ENCODE data around the gene NOTCH4.
"Not testable (repeated sequence)": the region's sequence is repeated elsewhere in the genome, so short reads cannot be mapped to it uniquely, and the experiment has no call there.

Gene NOTCH4

DNA sequence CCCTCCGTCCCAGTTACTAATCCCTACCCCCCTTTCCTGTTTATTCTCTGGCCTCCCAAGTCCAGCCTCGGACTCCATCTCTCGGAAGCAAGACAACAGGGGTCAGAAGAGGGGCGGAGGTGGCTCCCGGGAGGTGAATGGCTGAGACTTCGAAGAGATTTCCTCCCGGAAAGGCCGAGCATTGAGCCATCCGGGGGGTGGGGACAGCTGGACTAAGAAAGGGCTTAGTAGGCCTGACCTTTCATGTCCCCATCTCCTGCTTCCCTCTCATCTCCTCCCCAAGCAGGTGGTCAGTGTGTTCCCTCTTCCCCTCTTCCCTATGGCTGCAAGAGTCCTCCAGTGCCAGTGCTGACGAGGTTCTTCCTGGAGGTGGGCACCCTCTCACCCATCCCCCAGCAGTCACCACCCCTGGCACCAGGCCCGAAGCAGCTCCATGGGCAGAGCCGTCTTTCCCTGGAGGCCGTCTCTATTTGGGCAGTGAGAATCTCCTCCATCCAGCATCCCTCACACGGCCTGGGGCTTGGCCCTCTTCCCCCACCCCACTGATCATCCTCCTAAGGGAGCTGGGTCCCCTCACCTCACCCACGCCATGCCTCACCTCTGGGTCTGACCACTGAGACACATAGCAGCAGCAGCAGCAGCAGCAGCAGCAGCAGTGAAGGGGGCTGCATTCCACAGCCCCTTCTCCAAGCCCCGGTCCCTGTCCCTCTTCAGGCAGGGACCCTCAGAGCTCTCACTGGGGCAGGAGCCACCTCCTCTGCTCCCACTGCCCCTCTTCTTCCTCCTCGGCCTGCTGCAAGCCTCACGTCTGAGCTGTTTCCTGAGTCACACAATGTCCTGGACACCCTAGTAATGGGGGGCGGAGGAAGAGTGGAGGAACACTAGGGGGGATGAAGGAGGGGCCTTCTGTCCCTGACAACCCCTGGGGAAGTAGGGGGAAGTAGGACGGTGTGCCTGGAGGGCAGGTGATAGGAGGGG lies at the start of gene NOTCH4:
Gene NOTCH4 (minus strand): TSS at position 810 of the 978 bp plus-strand sequence. CDS start 139 bp downstream, at position 671.
- no peak for DNase-seq (ENCODE audit: low read depth in 2 of 2)

- DNase-seq (ENCODE audit: low read depth in 2 of 2), result no peak
Measured at GRCh38 chr6:32271429-32271828, 47.6 kb upstream of the NOTCH4 start.

DNA sequence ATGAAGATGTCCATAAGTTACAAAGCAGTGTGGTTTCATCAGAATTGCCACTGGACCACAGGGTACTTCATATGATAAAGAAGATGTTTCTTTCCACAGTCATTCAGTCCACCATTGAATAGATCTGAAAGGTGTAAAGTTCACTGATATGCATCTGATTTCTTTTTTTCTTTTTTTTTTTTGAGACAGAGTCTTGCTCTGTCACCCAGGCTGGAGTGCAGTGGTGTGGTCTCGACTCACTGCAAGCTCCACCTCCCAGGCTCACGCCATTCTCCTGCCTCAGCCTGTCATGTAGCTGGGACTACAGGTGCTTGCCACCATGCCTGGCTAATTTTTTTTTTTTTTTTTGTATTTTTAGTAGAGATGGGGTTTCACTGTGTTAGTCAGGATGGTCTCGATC lies 44.6 kb upstream of the NOTCH4 start:
- not testable (repeated sequence) for DNase-seq (ENCODE audit: low read depth in 2 of 2)

GRCh38 chr6:32267035-32267434 lies 43.2 kb upstream of the NOTCH4 start:
- no peak for DNase-seq (ENCODE audit: low read depth in 2 of 2)

- not testable (repeated sequence) for DNase-seq (ENCODE audit: low read depth in 2 of 2)
Measured at GRCh38 chr6:32257262-32257661, 33.4 kb upstream of the NOTCH4 start.

DNA sequence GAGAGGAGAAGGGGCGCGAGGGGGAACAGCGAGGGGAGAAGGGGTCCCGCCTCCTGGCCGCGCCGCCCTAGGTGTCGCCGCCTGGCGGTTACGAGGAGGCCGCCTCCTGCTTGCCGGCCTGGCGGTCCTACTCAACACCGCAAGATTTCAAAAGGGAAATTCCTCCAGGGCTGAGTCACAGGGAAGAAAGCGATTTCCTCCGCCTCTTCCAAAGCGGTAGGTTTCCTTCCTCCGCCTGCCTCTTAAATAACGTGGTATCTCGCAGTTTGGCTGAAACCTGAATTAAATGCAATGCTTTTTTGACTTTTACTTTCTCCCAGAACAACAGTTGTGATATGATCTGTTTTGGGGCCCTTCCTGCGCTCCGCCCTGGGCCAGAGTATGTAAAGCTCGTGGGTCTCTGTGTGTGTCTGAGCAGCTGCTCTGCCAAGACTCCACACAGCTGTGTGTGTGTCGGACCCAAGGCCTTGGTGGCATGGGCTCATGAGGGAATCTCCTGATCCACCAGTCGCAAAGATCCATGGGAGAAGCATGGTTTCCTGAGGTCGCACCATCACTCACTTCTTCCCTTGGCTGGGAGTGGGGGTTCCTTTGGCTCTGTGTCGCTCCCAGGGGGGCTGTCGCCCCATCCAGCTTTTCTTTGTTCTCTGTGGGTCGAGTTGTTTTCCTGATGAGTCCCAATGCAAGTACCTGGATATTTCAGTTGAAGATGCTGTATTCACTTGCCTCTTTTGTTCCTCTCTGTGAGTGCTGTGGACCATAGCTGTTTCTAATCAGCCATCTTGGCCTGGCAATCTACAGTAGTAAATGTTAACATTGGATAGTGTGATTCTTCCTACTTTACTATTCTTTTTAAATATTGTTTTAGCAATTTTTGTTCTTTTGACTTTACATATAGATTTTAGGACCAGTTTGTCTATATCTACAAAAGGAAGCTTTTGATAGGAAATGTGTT lies 31.6 kb upstream of the NOTCH4 start:
- peak; percentile 44 to 70 for DNase-seq (ENCODE audit: low read depth in 2 of 2)

DNA sequence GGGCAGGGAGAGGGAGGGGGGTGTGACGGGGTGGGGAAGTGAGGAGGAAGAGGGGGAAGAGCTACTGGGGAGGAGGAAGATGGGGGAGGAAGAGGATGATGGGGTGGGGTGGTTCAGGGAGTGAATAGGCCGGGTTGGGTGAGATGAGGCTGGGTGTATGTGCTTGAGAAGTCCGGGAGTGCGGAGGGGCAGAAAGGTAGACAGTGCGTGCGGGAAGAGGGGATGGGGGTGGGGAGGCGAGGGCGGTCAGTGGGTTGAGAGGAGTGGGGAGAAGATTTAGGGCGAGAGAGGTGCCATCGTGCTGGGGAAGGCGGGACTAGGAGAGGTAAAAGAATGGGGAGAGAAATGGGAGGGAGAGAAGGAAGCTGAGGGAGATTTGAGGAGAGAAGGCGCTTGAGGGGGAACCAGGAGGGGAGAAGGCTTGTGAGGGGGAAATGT lies 30.9 kb upstream of the NOTCH4 start:
- DNase-seq (ENCODE audit: low read depth in 2 of 2), result no peak

DNA sequence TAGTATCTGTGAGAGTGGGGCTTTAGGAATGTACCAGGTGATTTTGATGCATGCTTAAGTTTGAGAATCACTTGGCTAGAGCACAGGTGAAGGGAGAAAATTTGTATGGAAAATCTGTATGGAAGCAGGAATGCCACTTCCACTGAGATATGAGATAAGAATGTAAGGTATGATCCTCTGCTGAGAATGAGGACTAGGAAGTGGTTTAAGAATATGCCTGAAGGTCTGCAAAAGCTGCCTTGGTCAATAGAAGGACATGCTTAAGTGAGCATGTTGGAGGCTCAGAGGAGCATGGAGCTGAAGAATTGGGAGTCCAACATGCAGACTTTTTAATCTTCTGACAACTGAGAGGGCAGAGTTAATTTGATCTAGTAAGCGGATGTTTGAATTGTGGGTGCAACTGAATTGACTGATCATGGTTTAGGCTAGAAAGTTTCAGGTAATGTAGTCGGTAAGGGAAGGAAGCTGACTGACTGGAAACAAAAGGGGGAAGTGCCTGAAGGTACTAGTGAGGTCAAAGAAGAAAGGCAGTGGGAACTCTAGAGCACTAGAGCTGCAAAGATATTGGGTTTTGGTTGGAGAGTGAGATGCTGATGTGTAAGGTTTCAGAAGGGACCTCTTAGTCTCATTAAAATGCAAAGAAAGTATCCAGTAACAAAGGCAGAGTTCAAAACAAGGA lies 28.6 kb upstream of the NOTCH4 start:
- no peak for DNase-seq (ENCODE audit: low read depth in 2 of 2)

- no peak for DNase-seq (ENCODE audit: low read depth in 2 of 2)
Measured at GRCh38 chr6:32249262-32249661, 25.4 kb upstream of the NOTCH4 start.

GRCh38 chr6:32247401-32247800 lies 23.5 kb upstream of the NOTCH4 start:
- no peak for DNase-seq (ENCODE audit: low read depth in 2 of 2)

GRCh38 chr6:32244946-32245398 lies 21.1 kb upstream of the NOTCH4 start:
- peak; percentile 53 to 62 for DNase-seq (ENCODE audit: low read depth in 2 of 2)

DNA sequence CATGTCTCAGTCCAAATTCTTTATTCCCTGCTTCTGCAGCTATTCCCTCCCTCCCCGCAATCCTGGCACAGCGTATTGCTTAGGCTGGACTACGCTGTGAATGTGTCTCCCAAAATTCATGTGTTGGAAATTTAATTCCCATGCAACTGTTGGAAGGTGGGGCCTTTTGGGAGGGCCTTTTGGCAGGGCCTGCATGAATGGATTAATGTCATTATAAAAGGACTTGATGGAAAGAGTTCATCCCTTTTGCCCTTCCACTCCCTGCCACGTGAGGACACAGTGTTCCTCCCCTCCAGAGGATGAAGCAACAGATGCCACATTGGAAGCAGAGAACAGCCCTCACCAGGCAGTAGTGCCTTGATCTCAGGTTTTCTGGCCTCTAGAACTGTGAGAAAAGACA lies 20.4 kb upstream of the NOTCH4 start:
- no peak for DNase-seq (ENCODE audit: low read depth in 2 of 2)

DNA sequence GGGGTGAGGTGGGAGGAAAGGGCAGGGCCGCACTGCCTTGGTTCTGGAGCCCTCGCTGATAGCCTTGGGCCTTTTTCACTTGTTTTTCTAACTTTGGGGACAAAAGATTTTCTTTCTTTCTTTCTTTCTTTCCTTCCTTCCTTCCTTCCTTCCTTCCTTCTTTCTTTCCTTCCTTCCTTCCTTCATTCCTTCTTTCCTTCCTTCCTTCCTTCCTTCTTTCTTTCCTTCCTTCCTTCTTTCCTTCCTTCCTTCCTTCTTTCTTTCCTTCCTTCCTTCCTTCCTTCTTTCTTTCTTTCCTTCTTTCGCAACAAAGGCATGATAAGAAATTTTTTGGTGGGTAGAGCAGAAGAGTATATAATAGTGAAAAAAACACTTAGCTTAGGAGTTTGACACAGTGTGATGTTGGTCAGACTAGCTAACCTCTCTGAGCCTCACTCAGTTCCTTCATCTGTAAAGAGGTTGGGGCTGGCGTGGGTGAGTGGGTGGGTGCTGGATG lies 18.5 kb upstream of the NOTCH4 start:
- DNase-seq (ENCODE audit: low read depth in 2 of 2), result not testable (repeated sequence)

GRCh38 chr6:32240686-32241085 lies 16.8 kb upstream of the NOTCH4 start:
- no peak for DNase-seq (ENCODE audit: low read depth in 2 of 2)

GRCh38 chr6:32239462-32239861 lies 15.6 kb upstream of the NOTCH4 start:
- DNase-seq (ENCODE audit: low read depth in 2 of 2), result no peak

DNA sequence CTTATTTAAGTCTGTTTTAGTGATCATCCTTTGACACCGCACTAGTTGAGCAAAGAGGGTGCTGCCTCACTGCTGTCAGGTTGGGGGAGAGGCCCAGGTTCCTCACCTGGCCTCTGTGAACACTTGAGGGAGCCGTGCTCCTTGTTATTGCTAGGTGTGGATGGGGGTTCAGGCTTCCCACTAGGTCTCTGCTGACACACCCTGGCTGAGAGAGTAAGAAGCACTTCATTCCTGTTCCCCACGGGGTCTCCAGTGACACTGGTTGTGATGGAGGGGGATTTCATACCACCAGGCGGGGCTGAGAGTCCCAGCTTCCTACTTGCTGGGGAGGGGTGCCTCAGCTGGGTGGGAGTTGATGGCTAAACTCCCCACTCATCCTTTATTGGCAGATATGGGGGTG lies 11.1 kb upstream of the NOTCH4 start:
- no peak for DNase-seq (ENCODE audit: low read depth in 2 of 2)

DNA sequence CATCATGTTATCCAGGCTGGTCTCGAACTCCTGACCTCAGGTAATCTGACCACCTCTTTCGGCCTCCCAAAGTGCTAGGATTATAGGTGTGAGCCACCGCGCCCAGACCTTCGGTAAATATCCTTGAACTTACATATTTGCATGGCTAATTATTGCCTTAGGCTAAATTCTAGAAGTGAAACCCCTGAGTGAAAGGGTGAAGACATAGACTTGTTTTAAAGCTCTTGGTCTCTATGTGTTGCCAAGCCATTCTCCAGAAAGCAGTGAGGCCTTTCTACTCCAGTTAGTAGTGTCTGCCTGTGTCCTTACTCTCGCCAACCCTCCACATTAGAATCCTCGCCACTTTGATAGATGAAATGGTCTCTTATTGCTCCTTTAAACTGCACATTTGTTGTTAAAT lies 2.6 kb upstream of the NOTCH4 start:
- no peak for DNase-seq (ENCODE audit: low read depth in 2 of 2)

- DNase-seq (ENCODE audit: low read depth in 2 of 2), result no peak
Measured at GRCh38 chr6:32224696-32225095, 829 bp upstream of the NOTCH4 start.

- no peak for DNase-seq (ENCODE audit: low read depth in 2 of 2)
Measured at GRCh38 chr6:32222333-32223230, 1.3 kb downstream of the NOTCH4 start.

- DNase-seq (ENCODE audit: low read depth in 2 of 2), result no peak
Measured at GRCh38 chr6:32220021-32220420, 3.8 kb downstream of the NOTCH4 start.
